Measurements from ENCODE around the gene WFS1.

WFS1 gene

GRCh38 chr4:6235901-6236640, 33.6 kb upstream of the WFS1 start:
- DNase-seq (ENCODE audit: low read depth in 2 of 2): no peak

GRCh38 chr4:6236816-6237390, 32.7 kb upstream of the WFS1 start:
- DNase-seq (ENCODE audit: low read depth in 2 of 2): no peak

DNA sequence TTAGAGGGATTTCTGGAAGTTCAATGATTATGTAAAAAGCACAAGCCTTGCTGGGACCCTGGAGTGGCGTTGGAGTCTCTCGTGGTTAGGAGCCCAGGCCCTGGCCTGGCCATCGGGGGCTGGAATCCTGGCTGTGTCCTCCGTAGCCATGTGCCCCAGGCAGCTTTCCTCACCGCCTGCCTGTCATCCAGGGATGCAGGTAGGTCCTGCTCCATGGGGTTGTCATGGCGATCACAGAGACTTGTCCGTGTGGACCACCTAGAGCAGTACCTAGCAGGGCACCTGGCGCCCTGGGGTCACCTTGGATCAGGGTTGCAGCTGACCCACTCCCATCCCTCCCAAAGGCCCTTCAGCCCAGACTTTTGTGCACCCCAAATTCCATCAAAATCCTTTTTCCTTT, 30.2 kb upstream of the WFS1 start:
- DNase-seq (ENCODE audit: low read depth in 2 of 2): no peak

DNA sequence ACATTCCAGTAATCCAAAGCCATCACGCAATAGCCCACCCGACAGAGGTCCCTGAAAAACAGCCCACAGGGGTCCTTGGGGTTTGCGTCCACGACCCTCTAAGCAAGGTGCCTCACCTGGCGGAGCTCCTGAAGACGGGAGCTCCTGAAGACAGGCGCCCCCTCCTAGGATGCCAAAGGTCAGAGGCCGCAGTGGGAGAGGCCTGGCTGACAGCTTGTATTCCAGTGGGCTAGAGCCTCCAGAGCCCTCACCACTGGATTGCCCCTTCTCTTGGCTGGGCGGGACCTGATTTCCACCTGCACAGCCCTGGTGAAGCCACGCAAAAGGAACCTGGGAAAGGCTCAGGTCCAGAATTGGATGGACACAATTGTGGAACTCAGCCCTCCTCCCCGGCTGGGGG, 29.7 kb upstream of the WFS1 start:
- DNase-seq (ENCODE audit: low read depth in 2 of 2): no peak

GRCh38 chr4:6241062-6241845, 28.4 kb upstream of the WFS1 start:
- no peak for DNase-seq (ENCODE audit: low read depth in 2 of 2)

DNA sequence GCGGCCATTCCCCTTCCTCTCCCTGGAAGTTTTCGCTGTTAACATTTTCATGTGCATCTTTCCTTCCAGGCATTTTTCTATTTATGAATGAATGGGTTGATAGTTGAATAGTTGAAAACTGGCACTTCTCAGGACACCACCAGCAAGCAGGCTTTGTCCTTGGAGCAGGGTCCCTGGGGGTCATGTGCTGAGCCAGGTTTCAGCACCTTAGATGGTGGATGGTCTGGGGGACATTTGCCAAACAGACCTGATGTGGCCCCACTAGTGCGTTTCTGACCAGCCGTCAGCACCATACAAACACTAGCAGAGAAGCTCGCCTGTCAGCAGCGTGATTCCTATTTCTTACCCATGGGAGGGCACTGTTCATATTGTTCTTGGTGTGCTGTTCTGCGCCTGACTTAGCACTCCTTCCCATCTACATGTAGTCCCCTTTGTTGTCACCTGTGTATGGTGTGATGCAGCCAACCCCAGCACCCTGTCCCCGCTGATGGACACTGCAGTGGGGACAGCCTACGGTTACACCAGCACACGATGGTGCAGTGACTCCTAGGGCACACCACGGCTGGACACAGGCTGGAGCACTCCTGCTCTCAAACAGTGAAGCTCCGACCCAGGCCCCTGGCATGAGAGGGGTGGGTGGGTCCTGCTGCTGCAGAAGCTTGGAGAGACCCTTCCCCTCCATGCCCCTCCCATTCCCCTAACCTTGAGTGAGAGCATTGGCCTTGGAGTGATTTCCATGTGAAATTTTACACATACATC, 27.2 kb upstream of the WFS1 start:
- no peak for DNase-seq (ENCODE audit: low read depth in 2 of 2)

GRCh38 chr4:6245246-6246169, 24.1 kb upstream of the WFS1 start:
- no peak for DNase-seq (ENCODE audit: low read depth in 2 of 2)

- no peak for DNase-seq (ENCODE audit: low read depth in 2 of 2)
These were observed 23.4 kb upstream of the WFS1 start for GRCh38 chr4:6246170-6246634.

GRCh38 chr4:6248394-6248793, 21.3 kb upstream of the WFS1 start:
- no peak for DNase-seq (ENCODE audit: low read depth in 2 of 2)

- DNase-seq (ENCODE audit: low read depth in 2 of 2): no peak
These were observed 19.2 kb upstream of the WFS1 start for GRCh38 chr4:6250235-6250983.

DNA sequence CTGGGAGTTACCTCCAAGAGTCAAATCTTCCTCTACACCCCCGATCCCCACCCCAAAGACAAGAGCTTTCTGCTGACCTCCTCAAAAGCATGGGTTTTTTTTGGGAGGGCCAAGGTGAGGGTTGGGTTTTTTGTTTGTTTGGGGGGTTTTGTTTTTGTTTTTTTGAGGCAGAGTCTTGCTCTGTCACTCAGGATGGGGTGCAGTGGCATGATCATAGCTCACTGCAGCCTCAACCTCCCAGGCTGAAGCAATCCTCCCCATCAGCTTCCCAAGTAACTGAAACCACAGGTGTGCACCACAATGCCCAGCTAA, 18.7 kb upstream of the WFS1 start:
- no peak for DNase-seq (ENCODE audit: low read depth in 2 of 2)

DNA sequence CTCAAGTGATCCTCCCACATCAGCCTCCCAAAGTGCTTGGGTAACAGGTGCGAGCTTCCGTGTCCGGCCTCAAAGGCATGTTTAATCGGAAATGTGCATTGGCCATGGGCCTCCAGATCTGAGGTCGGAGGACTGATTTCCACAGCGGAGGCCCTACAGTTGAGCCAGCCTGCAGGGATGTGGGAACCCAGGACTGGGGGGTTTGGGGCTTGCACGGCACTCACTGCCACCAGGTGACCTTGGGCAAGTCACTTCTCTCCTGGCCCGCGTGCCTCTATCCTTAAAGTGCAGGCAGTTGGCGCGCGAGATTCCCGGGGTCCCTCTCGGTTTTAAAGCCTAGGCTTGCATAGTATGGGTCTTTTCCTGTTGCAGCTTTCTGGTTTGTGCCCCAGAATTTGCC, 18.3 kb upstream of the WFS1 start:
- no peak for DNase-seq (ENCODE audit: low read depth in 2 of 2)

GRCh38 chr4:6252051-6252450, 17.6 kb upstream of the WFS1 start:
- no peak for DNase-seq (ENCODE audit: low read depth in 2 of 2)

- no peak for DNase-seq (ENCODE audit: low read depth in 2 of 2)
These were observed 16.5 kb upstream of the WFS1 start for GRCh38 chr4:6253111-6253510.

- DNase-seq (ENCODE audit: low read depth in 2 of 2): no peak
These were observed 15.7 kb upstream of the WFS1 start for GRCh38 chr4:6253961-6254360.

- DNase-seq (ENCODE audit: low read depth in 2 of 2): no peak
These were observed 13.5 kb upstream of the WFS1 start for GRCh38 chr4:6256141-6256540.

DNA sequence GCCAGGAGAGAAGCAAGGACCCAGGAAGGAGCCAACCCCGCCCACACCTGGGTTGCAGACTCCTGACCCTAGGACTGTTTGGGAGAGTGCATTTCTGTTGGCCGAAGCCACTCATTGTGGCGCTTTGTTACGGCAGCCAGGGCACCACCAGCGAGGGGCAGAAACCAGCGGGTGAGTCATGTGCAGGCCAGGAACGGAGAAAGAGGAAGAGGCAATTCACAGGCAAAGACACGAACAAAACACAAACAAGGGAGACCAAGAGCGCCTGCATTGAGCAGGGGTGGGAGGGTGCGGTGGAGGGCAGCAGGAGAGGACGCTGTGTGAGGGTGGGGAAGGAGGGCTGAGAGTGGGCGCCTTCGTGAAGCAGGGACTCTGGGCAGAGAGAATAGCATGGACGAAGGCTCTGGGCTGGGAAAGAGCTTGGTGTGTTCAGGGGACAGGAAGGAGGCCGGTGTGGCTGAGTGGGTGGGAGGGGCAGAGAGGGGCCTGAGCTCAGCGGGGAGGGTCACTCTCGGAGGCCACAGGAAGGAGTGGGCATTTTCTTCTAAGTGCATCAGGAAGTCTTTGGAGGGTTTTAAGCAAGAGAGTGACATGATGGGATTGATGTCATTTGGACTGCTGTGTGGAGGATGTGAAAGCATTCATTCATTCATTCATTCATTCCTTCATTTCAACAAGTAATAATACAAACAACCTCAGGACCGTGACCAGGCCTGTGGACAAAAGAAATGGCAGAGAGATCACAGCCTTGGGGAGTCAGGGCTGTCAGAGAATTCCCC, 12.2 kb upstream of the WFS1 start:
- DNase-seq (ENCODE audit: low read depth in 2 of 2): no peak

DNA sequence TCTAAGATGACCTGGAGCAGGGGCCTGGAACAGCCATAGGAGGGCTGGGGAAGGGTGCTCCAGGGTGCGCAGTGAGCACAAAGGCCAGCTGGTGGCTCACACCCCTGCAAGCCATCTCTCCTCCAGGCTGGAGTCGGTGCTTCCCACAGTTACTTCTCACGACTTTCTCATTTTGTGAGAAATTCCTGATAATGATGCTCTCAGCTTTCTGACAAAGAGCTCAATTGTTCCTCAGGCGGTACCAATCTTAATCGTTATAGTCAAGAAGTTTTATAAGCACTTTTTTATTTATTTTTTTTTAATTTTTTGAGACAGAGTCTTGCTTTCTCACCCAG, 11.7 kb upstream of the WFS1 start:
- DNase-seq (ENCODE audit: low read depth in 2 of 2): no peak

DNA sequence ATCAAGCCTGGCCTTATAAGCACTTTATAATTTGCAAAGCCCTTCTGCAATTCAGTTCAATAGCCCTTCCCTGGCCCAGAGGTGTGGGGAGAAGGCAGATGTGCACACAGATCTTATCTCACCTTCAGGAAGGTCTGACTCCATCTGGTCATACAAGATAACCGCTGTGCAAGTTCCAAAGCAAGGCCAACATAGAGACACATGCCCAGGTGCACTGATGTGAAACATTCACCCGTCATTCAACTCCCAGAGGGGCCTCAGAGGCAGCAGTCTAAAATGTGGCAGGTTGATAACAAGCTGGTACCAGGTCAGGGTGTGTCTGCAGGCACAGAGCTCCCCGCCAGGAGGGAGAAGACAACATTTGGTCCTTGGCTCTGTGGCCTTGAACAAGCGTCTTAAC, 10.9 kb upstream of the WFS1 start:
- DNase-seq (ENCODE audit: low read depth in 2 of 2): no peak

DNA sequence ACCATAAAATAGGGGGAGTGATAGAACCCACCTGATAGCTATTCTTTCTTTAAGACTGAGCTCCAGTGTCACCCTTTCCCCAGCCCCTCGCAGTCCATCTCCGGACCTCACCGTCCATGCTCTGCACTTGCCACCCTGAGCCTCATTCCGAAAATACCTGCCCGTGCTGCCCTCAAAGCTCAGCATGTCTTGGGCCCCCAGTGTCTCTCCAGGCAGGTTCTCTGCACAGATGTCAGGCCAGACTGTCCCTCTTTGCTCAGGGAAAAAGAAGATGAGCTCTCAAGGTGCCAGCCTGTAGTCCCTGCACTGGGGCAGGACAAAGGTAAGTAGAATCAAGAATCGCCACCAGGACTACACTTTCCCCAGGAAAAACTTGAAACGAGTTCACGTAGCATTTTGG, 9.8 kb upstream of the WFS1 start:
- no peak for DNase-seq (ENCODE audit: low read depth in 2 of 2)
